Neural cell (in vitro differentiated cells): Measurements from ENCODE around the gene ANXA6. TPM values are rescaled to one million over a fixed set of nuclear protein-coding genes. Genes with fewer than 3 reads are reported as not detected.

Experiments used
- H2AFZ ChIP-seq: fragments of 200-600, 300-800 bp; sonication (generic), shearing (Covaris generic); 2 replicates; pipeline ENCODE4 v1.6.0; 2014; ENCODE audit warnings: low read depth, mild to moderate bottlenecking, antibody characterized with exemption, low read length, moderate library complexity
- H3F3A ChIP-seq: fragments of 200-600 bp; shearing (Covaris generic); 2 replicates; pipeline ENCODE4 v1.6.1; 2016; ENCODE audit warnings: mild to moderate bottlenecking, moderate library complexity, mixed read lengths, antibody characterized with exemption, low read length; ENCODE audit not compliant: insufficient read depth, poor library complexity, severe bottlenecking
- H3K27ac ChIP-seq: fragments of 200-600, 300-800 bp; sonication (generic), shearing (Covaris generic); 2 replicates; pipeline ENCODE4 v1.5.1; 2014; ENCODE audit warnings: mild to moderate bottlenecking, low read length, moderate library complexity
- H3K27me3 ChIP-seq: fragments of 300-800, 200-600 bp; sonication (generic), shearing (Covaris generic); 2 replicates; pipeline ENCODE4 v1.6.0; 2014; ENCODE audit warnings: mild to moderate bottlenecking, low read depth, low read length, moderate library complexity; ENCODE audit not compliant: insufficient read depth
- H3K36me3 ChIP-seq: fragments of 300-800, 200-600 bp; sonication (generic), shearing (Covaris generic); 2 replicates; pipeline ENCODE4 v1.5.1; 2014; ENCODE audit warnings: mild to moderate bottlenecking, antibody characterized with exemption, low read length, moderate library complexity; ENCODE audit not compliant: insufficient read depth
- H3K4me2 ChIP-seq: fragments of 300-800, 200-600 bp; sonication (generic), shearing (Covaris generic); 2 replicates; pipeline ENCODE4 v1.6.0; 2014; ENCODE audit warnings: mild to moderate bottlenecking, low read length
- H3K4me3 ChIP-seq: fragments of 300-800, 200-600 bp; sonication (generic), shearing (Covaris generic); 2 replicates; pipeline ENCODE4 v1.5.1; 2014; ENCODE audit warnings: mild to moderate bottlenecking, low read length, moderate library complexity
- H3K79me2 ChIP-seq: fragments of 200-600 bp; shearing (Covaris generic); replicated peaks from 2 replicates; pipeline ENCODE4 v1.6.0; 2014; ENCODE audit warnings: mild to moderate bottlenecking, low read length, moderate library complexity; ENCODE audit not compliant: insufficient read depth
- H3K9ac ChIP-seq: fragments of 300-800, 200-600 bp; sonication (generic), shearing (Covaris generic); 2 replicates; pipeline ENCODE4 v1.6.1; 2016; ENCODE audit warnings: mild to moderate bottlenecking, low read length, mixed read lengths
- H3K9me2 ChIP-seq: fragments of 200-600 bp; shearing (Covaris generic); 2 replicates; pipeline ENCODE4 v1.6.1; 2016; ENCODE audit warnings: mild to moderate bottlenecking, low read length, mixed read lengths; ENCODE audit not compliant: insufficient read depth
- H3K9me3 ChIP-seq: fragments of 200-600, 300-800 bp; sonication (generic), shearing (Covaris generic); 2 replicates; pipeline ENCODE4 v1.6.1; 2016; ENCODE audit warnings: mild to moderate bottlenecking, mixed run types, low read length, moderate library complexity, mixed read lengths
- H4K20me1 ChIP-seq: fragments of 200-600 bp; shearing (Covaris generic); 2 replicates; pipeline ENCODE4 v1.6.1; 2016; ENCODE audit warnings: mild to moderate bottlenecking, mixed run types; ENCODE audit not compliant: insufficient read depth
- CTCF ChIP-seq: fragments of 450-650 bp; IDR thresholded peaks from 2 replicates; pipeline ENCODE4 v1.5.1; 2014; ENCODE audit warnings: antibody characterized with exemption, mild to moderate bottlenecking, moderate library complexity; ENCODE audit not compliant: poor library complexity, severe bottlenecking
- EP300 ChIP-seq: fragments of 450-650 bp; conservative IDR thresholded peaks from 2 replicates; pipeline ENCODE4 v1.6.1; 2014; ENCODE audit warnings: antibody characterized with exemption, mild to moderate bottlenecking, moderate library complexity; ENCODE audit not compliant: poor library complexity, severe bottlenecking
- EZH2 ChIP-seq: fragments of 200-600, 300-800 bp; shearing (Covaris generic), sonication (generic); IDR thresholded peaks from 2 replicates; pipeline ENCODE4 v1.6.1; 2014; ENCODE audit warnings: antibody characterized with exemption, low read length, borderline replicate concordance, mild to moderate bottlenecking; ENCODE audit not compliant: insufficient read depth, poor library complexity, severe bottlenecking
- MXI1 ChIP-seq: fragments of 450-650 bp; conservative IDR thresholded peaks from 2 replicates; pipeline ENCODE4 v1.6.1; 2014; ENCODE audit warnings: antibody characterized with exemption, mild to moderate bottlenecking; ENCODE audit not compliant: poor library complexity, severe bottlenecking
- POLR2AphosphoS5 ChIP-seq: IDR thresholded peaks from 2 replicates; pipeline ENCODE4 v1.6.1; 2012
- RAD21 ChIP-seq: fragments of 450-650 bp; conservative IDR thresholded peaks from 2 replicates; pipeline ENCODE4 v1.6.1; 2014; ENCODE audit warnings: antibody characterized with exemption, mild to moderate bottlenecking, moderate library complexity
- REST ChIP-seq: IDR thresholded peaks from 2 replicates; pipeline ENCODE4 v1.6.1; 2012; ENCODE audit warnings: borderline replicate concordance
- SMC3 ChIP-seq: fragments of 450-650 bp; conservative IDR thresholded peaks from 2 replicates; pipeline ENCODE4 v1.6.1; 2014; ENCODE audit warnings: antibody characterized with exemption, mild to moderate bottlenecking, moderate library complexity; ENCODE audit not compliant: poor library complexity
- TAF1 ChIP-seq: IDR thresholded peaks from 2 replicates; pipeline ENCODE4 v1.6.1; 2012; ENCODE audit warnings: low read depth
- polyA plus RNA-seq: library from polyadenylated mRNA; depleted of rRNA; stranded (reverse); fragments of >200 nt; gene quantifications from 2 replicates; pipeline ENCODE4 v1.2.3, GENCODE V29; 2014

ANXA6 gene
- polyA plus RNA-seq, 1 donor from 2014 or later = 27.5 TPM

GRCh38 chr5:151051066-151051930 is 106.3 kb downstream of the ANXA6 start:
- Histone ChIP-seq H3F3A (no peaks in the 10 kb centered on the region), H4K20me1 (no peaks in the 10 kb centered on the region), H3K27me3 (no peaks in the 10 kb centered on the region), H3K9me3 (no peaks in the 10 kb centered on the region), H3K9me2 (no peaks in the 10 kb centered on the region), H2AFZ (no peak overlapping the region), H3K79me2 (no peaks in the 10 kb centered on the region), H3K27ac (no peak overlapping the region), H3K9ac (no peak overlapping the region), H3K36me3 (no peaks in the 10 kb centered on the region), H3K4me2 (no peak overlapping the region), H3K4me3 (no peak overlapping the region)
- TF ChIP-seq EZH2 (no peak), CTCF (peak; percentile 43), TAF1 (no peak), RAD21 (peak; percentile 30), REST (no peak), POLR2AphosphoS5 (no peak), SMC3 (peak; percentile 24), MXI1 (no peak), EP300 (no peak)

Other genes starting within 250 kb of the ANXA6 start
- gene GPX3, start 137.2 kb downstream of the ANXA6 start, polyA plus RNA-seq = 4.0 and 5.1 TPM in 2 replicates
- 3.1 and 3.3 TPM in 2 replicates for gene TNIP1, start 76.7 kb downstream of the ANXA6 start, polyA plus RNA-seq
- gene CCDC69, start 66.3 kb upstream of the ANXA6 start, polyA plus RNA-seq = not detected in 2 replicates
- gene GM2A, start 95.4 kb upstream of the ANXA6 start, polyA plus RNA-seq = 0.40 and 0.98 TPM in 2 replicates
- not detected in 2 replicates for gene SLC36A3, start 146.0 kb upstream of the ANXA6 start, polyA plus RNA-seq
- not detected in 2 replicates for gene SLC36A2, start 189.8 kb upstream of the ANXA6 start, polyA plus RNA-seq